Mesenteric fat pad (tissue), 1 donor: ENCODE data around the gene C19orf44. TPM values are rescaled to one million over a fixed set of nuclear protein-coding genes. Genes with fewer than 3 reads are reported as not detected.

Source experiments
- DNase-seq: peaks from one replicate; pipeline ENCODE4 v3.0.0-alpha.2; 2020; ENCODE audit warnings: low spot score
- total RNA-seq: library from RNA; stranded (reverse); fragmentation: NEBNext Ultra II Directional; extraction: Animal tissue kit (Norgen Biotek cat#: 25700); gene quantifications from one replicate; pipeline ENCODE4 v1.2.1, GENCODE V29; 2021
- donor health status: DM: yes; HTN: yes; CAD: no.

The C19orf44 gene
- total RNA-seq, 1 donor from 2014 or later, result 3.2 TPM

DNA sequence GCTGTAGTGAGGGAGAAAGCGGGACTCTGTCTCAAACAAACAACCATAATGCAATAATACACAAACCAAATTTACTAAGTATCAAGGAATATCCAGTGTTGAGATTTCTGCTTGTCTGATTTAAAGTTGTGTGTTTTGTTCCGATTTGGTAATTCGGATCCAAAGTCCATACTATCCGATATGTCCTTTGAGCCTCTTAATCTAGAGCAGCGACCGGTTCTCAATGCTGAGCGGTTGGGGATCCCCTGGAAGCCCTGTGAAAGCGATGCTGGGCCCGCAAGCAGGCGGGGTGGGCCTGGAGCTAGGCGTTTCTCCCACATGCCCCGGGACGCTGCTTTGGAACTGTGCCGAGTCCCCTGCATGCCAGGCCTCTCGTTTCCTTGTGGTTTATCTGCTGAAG, 20.2 kb downstream of the C19orf44 start:
- DNase-seq, result no peak

DNA sequence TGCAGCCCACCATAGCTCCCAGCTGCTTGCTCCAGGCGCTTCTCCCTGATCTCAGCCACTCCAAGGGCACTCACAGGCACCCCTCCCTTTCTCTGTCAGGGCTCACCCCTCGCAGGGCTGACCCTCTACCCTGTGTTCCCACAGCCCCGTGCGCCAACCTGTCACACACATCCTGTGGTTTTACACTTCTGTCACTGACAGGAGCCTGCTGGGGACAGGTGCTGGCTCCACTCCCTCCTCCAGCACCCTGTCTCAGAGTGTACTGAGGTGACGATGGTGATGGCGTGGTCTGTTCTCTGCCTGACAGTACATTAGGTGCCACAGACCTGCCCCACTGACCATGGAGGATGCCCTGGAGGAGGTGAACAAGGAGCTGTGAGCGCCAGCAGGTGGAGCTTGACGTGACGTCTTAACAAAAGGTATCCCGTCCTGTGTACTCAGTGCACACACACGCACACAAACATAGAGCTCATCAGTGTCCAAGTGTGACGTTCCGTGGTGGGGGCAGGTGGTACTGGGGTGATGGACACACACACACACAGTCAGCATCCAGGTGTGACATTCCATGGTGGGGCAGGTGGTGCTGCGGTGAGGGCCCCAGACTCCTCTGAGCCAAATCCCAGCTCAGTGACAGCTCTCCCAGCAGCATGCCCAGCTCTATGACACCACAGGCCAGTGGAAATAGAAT, 20.9 kb downstream of the C19orf44 start:
- DNase-seq, result no peak

DNA sequence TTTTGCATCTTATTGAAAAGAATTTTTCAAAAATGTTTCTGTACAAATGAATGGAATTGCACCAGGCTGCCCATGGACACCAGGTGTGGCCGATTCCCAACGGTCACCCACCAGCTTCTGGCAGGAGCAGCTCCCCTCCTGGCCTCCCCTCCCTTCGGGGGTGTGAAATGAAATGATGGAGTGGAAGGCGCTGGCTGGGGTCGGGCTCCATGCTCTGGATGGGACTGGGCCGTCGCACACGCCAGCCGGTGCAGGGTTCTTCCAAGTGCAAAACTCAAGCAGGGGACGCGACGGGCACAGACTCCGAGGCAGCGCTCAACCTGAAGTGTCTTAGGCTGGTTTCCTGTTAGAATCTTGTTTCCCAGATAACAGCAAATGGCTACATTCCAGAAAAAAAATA, 21.9 kb downstream of the C19orf44 start:
- DNase-seq, result no peak

DNA sequence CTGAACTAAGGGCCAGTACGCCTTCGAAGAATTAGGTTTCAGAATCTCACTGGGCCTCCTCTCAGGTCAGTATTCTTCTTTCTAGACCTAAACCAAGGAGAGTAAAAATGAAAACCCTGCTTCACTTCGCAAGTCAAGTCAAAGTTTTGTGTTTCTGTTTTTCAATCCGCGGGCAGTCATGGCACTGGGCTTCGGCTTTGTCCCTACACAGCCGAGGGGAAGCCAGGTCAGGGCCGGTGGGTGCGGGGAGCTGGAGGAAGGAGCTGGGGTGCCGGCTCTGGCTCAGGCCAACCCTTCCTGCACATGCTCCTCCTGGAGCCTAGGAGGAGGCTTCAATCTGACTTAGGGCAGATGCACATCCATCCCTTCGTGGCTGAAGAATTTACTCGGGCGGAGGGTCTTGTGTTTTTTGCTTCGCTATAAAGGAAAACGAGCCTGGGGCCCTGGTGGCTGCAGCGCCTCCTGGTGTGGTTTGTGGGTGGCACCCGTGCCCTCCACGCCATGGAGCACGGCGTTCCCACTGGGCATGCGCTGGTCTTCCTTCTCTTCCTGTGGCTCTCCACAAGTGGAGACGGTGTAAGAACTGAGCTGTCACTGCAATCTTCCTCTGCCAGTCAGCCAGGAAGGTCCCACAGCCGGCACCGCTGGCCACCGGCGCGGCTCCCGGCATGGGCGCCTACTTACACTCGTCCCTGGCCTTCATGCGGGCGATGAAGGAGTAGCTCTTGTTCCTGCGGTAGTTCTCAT, 22.5 kb downstream of the C19orf44 start:
- DNase-seq, result no peak

DNA sequence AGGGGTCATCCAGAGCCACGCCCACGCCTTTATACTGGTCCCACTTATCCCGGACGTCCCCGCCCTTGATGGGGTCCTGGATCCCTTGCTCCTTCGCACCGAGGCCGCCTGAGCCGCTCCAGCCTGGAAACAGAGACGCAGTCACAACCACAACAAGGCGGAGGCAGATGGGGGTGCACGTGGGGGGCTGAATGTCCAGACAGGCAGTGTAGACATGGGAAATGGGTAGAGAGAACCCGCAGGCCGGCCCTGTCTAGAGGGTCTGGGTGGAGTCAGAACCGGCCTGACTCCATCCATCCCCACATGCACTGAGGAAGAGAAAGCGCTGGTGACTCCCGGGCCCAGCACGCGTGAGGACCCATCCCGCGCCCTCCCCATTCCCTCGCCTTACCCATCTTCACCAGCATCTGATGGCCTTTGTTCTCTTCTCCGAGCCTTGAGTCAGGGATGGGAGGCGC, 23.1 kb downstream of the C19orf44 start:
- DNase-seq, result no peak

DNA sequence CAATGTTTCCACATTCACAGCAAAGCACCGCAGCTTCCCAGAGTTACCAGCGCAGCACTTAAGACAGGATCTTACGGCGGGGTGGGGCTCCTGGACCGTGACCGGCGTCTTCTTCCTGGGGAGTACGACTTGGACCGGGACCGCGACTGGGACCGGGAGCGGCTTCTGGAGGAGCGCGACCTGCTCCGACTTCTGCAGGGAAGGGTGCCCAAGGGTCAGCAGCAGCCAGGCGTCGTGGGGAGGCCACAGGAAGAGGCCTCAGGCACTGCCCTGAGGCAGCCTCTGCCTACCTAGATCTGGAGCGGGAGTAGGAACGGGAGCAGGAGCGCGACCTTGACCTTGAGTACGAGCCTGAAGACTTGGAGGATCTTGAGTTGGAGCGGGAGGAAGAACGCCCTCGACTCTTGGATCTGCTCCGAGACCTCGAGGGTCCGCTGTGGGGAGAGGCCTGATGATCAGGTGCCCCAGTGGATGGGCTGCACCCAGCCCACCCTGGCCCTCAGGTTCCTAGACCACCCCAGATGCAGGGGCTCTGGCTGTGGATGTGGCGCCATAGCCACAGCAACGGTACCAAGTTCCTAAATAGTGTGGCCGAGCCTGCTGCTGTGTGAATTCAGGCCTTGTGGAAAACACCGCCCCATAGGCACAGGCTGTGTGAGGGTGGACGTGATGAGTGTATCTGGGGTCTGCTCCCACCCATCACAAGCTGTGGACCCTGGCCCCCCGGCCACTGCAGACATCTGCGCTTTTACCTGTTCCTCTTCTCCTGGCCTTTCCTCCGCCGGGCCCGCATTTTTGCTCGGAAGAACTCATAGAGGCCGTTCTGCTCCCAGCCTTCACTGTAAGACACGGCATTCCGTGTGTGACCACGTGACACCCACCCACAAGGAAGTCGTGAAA, 24.1 kb downstream of the C19orf44 start:
- DNase-seq, result no peak

DNA sequence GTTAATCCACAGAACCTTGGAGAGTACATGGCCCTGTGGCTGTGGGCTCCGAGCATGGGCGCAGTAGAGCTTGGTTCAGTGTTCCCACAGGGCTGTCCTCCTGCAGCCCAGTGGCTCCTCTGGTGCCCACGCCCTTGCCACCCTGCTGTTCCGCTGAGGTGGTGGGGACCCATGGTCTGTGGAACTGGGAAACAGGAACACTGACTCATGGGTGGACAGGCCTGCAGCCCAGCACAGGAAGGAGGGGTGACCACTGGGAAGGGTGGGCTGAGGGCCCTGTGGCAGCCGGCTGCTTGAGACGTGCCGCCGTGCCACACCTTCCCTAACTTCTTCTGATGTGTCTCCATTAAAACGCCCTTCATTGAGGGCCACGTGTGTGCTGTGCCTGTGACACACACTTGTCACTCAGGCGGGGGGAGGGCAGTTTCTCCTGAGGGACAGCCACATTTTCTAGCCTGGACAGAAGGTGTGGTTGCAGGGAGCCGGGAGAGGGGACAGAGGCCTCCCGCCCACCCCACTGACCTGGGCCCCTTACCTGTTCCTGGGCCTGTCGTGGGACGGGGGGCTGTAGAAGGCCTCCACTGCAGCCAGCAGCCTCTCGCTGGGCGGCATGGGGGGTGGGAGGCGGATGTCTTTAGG, 24.9 kb downstream of the C19orf44 start:
- DNase-seq, result no peak

DNA sequence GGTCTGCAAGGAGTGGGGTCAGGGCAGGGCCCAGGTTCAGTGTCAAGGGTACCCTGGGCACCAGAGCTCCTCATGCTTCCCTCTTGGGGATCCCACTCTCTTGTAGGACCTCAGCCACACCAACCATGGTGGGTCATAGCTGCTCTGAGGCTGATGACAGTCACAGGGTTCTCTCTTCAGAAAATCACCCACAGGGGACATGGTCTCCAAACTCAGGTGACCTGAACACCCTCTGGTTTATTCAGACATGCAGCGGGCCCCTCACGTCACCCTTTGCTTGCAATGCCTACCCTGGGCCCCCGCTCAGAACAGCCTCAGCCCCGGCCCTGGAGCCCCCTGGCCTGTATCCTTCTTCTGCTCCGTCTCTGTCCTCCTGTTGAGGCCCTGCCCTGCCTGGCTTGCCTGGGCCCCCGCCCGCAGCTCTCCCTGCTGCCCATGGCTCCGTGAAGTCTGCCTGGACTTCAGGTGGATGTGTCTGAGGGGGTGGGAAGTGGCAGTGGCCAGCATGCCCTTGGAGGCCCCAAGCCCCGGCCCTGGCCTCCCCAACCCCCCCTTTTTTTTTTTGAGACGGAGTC, 25.6 kb downstream of the C19orf44 start:
- DNase-seq, result no peak

DNA sequence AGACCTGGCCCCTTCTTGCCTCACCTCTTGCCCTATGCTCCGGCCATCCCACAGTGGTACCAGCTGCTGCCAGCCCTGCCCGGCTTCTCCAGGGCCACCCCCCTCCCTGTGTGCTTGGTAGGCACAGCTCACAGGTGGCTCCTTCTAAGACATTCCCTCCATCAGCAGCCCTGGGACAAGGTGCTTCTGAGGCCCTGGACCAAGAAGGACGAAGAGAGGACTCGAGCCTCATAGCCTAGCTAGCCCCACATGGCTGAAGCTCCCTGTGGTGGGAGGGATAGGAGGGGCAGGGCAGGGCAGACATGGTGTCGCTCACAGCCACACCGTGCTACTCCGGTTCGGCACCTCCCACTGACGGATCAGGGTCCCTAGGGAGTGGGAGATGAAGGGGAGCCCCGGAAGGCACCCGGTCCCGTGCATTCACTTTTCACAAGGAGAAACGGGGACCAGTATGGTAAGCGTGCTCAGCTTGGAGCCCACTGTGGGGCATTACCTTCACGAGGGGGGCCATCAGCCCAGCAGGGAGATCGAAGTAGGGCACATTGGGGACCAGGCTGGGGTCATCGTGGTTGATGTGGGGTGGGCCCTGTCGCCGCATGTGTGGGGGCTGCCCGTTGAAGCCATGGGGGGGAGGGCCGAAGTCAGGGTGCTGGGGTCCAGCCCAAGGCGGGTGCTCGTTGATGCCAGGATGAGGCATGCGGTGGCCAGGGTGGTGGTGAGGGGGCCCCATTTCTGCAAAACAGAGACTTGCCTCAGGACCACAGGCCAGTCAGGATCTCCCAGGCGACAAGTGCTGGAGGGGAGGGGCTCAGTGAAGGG, 26.6 kb downstream of the C19orf44 start:
- no peak for DNase-seq

DNA sequence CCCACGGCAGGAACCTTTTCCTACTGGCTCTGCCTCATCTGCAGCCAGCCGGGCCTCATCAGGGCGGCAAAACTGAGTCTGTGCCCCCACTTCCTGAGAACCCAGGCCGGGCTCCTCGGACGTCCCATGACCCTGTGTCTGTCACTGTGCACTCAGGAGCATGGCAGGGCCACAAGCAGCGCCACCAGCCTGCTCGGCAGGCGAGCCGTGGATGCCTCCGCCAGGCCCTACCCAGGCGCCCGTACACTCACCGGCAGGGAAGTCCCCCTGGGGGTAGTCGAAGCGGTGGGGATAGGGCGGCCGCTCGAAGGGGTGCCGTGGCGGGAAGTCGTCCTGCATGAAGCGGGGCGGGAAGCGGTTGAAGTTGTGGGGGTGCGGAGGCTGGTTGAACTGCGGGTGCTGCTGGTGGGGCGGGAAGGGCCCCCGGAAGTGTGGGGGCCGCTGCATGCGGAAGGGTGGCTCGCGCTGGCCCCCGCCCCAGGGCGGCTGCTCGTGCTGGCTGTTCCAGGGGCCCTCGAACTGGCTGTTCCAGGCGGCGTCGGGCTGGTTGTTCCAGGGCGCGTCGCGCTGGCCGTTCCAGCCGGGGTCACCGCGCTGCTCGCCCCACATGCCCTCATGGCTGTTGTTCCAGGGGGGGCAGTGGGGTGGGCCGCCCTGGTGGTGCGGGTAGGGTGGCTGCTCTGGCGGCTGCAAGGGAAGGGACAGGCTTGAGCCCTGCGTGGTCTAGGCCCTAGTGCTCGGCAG, 29.0 kb downstream of the C19orf44 start:
- no peak for DNase-seq

DNA sequence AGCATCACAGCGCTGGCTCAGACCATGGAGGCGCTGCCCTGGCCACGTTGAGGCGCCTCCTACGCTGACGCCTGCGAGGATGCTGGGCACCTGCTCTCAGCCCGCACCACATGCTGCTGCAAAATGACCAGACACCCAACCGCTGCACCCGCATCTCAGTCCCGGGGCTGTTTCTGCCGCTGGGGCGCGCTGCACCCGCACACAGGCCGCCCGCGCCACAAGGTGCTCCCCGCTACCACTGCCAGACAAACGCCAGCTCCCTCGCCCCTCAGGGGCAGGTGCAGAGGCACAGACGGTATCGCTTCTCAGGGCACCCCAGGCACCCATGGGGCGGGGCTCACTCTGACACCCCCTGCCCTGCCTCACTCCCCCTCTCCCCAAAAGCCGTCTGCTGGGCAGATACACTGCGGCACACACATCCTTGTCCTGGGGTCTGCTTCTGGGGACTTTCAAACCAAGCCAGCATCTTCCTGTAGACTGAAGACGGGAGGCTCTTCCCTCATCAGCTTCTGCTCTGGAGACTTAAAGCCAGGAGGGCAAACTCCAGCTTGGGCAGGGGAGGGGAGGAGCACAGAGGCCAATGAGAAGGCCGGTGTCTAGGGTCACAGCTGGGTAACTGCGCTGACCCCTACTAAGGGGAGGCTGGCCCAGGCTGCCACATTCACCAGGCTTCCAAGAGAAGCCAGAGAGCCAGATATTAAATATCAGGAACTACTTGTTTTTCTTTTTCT, 29.7 kb downstream of the C19orf44 start:
- DNase-seq, result no peak

DNA sequence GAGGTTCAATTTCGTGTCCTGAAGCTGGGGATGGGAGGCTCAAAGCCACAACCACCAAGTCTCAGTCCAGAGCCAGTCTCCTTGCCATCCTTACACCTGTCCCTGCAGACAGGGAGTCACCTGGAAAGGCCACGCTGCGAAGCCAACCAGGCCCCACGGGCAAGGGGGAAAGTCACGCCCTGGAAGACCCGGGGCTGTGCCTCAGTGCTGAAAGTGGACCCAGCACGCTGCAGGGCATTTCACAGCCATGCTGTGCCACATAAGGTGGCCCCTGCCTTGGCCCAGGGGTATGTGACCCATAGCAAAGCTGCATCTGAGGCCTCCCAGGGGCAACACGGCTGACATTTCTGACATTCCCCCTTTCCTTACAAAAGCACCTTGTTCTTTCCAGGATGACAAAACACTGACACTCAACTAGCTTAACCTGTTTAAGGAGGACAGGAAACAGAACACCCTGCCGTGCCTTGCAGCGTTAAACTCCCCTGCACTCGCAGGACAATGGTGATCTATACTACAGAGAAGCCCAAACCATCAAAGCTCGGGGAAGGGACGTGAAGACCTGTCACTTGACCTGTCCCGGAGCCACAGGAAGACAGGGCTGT, 31.2 kb downstream of the C19orf44 start:
- no peak for DNase-seq

DNA sequence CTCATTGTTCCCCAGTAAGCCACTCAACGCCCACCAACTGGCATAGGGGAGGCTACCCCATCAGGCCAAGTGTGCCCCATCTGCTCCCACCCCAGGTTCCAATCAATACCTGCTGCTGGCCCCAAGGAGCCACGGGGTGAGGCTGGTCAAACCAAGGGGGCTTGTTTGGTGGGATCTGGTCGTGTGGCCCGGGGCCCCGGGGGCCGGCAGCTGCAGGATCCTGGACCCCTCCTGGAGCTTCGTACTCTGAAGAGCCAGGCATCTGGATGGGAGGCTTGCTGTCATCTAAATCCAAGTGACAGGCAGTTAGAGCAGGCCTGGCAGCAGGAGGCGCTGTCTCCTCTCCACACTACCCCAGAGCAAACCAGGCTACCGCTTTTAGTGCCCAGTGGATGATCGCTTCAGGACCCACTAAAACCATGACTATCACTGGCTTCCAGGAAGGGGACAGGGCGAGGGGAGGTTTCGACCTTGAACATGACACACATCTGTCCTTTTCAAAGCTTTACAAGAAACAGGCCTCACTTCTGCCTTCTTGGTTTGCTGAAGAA, 31.9 kb downstream of the C19orf44 start:
- no peak for DNase-seq

DNA sequence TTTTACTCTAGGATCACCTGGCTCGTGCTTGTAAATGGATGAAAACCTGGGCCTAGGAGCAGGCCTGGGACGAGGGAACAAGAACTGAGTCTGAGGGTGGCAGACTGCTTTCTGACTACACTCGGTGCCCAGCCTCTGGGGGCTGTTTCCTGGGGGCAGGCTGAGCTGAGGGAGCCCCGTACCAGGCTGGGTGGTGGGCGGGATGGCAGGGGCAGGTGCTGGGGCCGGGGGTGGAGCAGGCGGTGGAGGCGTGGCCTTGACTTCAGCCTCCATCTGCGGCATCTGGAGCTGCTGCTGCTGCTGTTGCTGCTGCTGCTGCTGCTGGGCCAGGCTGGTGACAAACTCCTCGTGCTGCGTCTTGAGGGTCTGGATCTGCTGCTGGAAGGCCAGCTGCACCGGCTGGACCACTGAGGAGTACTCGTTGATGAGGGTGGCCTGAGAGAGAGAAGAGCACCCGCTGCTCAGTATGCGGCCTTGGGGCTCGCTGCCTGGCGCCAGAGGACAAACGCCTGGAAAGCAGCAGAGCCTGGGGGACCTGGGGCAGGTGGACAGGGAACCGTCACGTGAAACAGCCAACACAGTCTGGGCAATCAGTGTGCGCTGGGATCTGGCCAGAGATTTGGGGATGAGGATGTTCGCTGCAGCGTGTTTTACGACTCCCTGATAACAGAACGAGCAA, 33.4 kb downstream of the C19orf44 start:
- DNase-seq, result no peak

DNA sequence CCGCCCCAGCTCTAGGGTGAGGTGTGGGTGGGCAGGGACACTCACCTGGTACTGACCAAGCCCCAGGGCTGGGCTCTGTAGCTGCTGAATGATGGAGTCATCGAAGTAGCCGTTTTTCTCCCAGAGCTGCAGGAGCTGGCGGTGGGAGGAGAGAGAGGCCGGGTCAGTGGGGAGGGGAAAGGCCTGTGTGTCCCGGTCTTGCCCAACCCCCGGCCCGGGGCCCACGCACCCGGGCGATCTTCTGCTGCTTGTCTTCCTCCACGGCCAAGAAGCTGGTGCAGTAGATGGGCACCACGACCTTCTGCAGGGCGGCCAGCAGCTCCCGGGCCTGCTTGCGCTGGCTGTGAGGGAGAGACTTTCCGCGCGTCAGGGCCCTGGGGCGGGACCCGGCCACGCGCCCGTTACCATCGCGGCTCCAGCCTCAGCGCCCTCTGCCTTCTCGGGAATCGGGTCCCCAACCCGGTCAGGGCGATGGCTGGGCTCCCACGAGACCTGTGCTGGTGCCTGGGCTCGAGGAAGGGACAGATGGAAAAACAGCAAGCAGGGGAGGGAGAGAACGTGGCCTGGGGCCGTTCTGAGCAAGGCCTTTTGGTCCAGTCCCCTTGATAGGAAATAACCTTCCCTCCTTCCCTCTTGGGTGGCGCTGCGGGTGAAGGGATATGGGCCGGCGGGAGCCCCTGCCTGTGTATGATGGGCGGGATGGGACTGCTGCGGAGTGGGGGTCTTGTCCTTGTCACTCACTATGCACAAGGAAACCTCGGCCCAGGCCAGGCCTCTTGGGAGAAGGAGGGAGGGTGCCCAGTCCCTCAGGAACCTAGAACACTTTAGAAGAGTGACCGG, 34.6 kb downstream of the C19orf44 start:
- DNase-seq, result no peak

DNA sequence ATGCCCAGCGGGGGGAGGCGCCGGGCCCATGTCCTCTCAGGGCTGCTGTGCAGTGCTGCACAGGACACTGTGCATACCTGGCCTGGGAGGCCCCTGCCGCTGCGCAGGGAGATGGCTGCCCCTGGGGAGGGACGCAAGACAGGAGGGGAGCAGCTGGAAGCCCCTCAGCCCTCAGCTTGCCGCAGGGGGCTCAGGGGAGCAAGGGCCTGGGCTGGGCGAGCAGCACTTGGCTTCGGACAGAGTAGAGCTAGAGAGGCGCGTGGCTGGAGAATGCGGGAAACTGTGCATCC, 35.1 kb downstream of the C19orf44 start:
- no peak for DNase-seq
